RPMI7951 (cell line): ENCODE results near the gene CAPN5. TPM values are rescaled to one million over a fixed set of nuclear protein-coding genes. Genes with fewer than 3 reads are reported as not detected.

Source experiments
- DNase-seq: peaks from one replicate; pipeline ENCODE4 v3.0.0-alpha.2; 2012; ENCODE audit warnings: low read depth
- total RNA-seq: library from RNA; depleted of rRNA; stranded (reverse); fragments of >200 nt; shearing (Covaris generic); gene quantifications from 2 replicates; pipeline ENCODE4 v1.2.3, GENCODE V29; 2014

The CAPN5 gene
- total RNA-seq, 1 experiment from 2014 or later, result 12.4 TPM

GRCh38 chr11:77131560-77131959 is 64.8 kb downstream of the CAPN5 start:
- DNase-seq, result no peak

DNA sequence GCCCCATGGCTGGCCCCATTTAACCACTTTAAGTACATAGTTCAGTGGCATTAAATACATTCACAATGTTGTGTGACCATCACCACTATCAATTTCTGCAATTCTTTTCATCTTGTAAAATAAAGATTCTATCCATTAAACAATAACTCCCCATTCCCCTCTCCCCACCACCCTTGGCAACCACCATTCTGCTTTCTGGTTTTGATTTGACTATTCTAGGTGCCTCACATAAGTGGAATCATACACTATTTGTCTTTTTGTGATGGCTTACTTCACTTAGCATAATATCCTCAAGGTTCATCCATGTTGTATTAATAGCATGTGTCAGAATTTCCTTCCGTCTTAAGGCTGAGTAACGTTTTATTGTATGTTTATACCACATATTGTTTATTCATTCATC is 68.3 kb downstream of the CAPN5 start:
- no peak for DNase-seq

DNA sequence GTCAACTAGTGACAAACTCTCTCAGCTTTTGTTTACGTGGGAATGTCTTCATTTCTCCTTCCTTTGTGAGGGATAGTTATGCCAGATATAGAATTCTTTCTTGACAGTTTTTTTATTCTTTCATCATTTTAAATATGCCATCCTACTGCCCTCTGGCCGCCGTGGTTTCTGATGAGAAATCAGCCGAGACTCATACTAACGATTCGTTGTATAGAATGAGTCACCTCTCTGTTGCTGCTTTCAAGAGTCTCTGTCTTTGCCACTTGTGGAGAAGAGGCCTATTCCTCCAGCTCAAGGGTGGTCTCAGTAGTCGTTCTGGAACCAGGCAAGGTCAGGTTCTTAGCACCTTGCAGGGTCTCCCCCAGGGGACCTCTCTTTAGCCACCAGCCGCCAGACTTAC is 69.3 kb downstream of the CAPN5 start:
- DNase-seq, result peak; percentile 57

DNA sequence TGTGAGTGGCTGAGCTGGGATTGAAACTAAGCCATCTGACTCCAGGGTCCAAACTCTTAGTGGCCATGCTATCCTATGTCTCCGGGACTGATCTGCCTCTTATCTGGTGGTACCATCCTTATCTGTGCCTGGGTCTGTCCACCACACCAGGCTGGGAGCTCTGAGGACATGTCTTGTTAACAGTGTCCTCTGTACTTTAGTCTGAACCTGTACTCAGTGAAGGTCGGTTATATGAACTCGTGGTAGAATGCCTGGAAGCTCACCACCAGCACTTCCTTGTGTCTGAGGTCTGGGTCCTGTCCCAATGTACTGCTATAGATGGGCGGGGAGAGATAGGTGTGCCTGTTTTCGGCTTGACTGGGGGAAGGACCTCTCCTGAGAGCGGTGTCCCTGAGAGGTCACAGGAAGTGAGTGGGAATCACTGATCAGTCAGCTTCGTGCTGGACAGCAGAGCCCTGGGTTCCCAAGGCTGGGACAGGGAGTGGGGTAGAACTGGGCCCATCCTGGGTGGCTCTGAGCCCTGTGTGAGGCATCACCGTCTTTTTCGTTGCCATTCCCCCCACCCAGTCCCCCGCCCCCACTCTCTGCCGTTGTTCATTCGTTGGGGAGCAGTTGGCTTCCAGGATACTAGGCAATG is 70.1 kb downstream of the CAPN5 start:
- DNase-seq, result no peak

DNA sequence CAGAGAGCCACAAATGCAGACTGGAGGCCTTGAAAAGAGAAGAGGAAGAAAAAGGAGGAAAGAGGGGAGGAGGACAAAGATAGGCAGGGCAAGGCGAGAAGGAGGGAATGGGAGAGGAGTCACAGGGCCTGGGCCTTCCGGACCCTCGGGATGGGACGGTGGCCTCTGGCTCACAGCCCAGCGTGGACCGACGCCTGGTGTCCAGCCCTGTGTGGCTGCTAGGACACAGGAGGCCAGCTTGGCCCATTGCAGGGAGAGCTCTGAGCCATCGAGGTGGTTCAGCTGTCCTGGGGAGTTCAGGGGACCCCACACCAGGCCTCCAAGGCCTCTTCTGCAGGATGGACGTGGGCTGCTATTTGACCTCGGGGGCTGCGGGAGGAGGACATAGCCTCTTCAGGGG is 70.7 kb downstream of the CAPN5 start:
- no peak for DNase-seq

GRCh38 chr11:77138106-77138649 is 71.4 kb downstream of the CAPN5 start:
- DNase-seq, result no peak

DNA sequence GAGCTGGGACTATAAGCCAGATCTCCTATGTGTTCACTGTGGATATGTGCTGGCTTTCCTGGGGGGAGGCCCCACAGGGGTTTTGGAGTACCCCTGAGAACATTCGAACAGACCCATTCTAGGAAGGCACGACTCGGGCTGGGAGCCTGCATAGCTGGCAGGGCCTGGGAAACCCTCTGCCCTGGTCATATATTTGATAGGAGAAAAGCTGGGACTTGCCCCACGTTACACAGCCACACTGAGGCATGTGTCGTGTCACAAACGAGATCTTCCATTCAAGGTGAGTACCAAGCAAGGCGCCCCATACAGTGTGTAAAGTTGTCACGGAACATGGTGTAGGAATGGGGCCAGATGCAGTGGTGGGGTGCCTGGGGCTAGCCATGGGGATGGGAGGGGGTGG is 72.4 kb downstream of the CAPN5 start:
- DNase-seq, result no peak

DNA sequence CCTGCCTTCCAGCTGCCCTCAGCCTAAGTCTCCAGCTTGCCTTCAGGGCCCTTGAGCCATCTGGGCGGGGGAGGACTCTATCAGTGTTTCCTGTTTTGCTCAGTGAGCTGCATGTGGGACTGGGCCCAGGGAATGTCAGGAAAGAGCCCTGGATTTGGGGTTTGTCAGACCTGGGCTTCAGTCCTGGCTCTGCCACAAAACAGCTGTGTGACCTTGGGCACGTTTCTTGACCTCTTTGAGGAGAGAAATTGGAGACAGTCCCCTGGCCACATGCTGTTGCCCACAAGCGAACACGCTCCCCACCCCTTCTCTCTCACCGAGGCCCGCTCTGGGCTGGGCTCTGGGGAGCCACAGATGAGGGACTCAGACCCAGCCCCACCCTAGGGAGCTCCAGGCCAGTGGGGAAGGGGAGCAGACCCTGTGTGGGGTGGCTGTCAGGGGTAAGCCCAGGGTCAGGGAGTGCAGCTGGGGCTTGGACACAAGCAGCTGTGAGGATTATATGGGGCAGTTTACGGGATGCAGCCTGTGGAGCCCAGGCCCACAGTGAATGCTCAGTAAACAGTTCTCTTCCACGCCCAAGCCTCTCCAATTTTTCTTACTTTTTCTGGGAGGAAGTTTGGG is 73.6 kb downstream of the CAPN5 start:
- peak; percentile 89 for DNase-seq

GRCh38 chr11:77141034-77141433 is 74.3 kb downstream of the CAPN5 start:
- no peak for DNase-seq

GRCh38 chr11:77141475-77141874 is 74.7 kb downstream of the CAPN5 start:
- no peak for DNase-seq

GRCh38 chr11:77142091-77142975 is 75.6 kb downstream of the CAPN5 start:
- DNase-seq, result peak; percentile 42

DNA sequence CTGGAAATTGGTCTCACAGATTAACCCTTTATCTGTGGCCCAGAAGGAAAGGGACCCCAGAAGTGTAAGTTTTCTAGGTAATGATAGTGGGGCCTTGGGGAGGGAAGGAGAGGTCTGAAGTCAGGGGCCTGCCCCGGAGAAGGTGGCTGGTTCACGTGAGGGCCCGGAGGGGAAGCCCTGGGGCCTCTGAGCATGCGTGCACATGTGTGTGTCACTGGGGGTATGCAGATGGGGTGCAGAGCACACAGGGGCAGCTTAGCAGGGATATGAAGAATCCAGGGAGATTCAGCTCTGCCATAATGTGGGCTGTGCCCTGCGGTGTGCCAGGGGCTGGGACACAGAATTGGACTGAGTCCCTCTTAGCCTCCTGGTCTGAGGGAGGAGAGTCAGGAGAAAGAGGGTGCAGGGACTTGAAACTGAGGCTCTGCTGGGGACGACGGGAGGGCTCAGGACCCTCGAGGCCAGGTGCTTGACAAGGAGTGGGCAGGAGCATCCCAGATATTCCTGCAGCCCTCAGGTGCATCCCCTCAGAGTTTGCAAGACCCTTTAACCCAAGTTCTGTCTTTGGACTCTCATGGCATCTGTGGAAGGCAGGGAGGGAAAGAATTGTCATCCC is 76.7 kb downstream of the CAPN5 start:
- DNase-seq, result no peak

GRCh38 chr11:77144196-77144856 is 77.6 kb downstream of the CAPN5 start:
- no peak for DNase-seq

DNA sequence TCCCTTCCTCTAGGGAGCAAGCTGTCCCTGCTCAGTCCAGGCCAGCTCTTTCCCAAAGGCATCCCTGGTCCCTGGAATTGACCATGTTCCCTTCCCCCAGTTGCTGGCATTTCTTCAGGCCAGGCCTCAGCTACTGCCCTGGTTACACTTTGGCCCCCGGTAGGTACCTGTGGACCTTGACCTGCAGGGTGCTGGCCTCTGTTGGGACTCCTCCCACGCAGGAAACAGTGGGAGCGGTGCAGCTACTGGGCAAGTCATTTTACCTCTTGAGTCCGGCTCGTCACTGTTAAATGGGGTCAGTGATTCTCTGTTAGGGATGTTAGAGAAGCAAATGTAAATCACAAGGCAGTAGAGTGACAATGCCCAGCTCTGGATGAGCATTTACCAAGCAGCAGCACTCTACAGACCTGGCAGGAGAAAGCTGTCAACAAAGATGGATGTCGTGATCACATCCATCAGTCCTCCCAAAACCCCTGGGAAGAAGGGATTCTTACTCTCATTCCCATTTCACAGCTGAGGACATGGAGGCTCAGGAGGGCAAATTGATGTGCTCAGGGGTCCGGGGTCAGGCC is 78.2 kb downstream of the CAPN5 start:
- no peak for DNase-seq

GRCh38 chr11:77146261-77147035 is 79.7 kb downstream of the CAPN5 start:
- DNase-seq, result no peak

DNA sequence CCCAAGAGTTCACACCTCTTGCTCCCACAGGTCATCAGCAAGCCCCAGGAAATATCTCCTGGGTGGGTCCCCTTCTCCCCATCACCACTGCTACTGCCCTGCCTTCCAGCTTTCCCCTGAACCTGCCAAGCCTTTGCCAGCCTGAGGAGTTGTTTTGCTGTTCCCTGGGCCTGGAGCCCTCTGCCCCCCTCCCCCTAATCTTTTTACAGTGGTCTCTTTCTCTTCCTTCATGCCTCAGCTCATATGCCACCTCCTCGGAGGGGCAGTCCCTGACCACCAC is 80.2 kb downstream of the CAPN5 start:
- no peak for DNase-seq

DNA sequence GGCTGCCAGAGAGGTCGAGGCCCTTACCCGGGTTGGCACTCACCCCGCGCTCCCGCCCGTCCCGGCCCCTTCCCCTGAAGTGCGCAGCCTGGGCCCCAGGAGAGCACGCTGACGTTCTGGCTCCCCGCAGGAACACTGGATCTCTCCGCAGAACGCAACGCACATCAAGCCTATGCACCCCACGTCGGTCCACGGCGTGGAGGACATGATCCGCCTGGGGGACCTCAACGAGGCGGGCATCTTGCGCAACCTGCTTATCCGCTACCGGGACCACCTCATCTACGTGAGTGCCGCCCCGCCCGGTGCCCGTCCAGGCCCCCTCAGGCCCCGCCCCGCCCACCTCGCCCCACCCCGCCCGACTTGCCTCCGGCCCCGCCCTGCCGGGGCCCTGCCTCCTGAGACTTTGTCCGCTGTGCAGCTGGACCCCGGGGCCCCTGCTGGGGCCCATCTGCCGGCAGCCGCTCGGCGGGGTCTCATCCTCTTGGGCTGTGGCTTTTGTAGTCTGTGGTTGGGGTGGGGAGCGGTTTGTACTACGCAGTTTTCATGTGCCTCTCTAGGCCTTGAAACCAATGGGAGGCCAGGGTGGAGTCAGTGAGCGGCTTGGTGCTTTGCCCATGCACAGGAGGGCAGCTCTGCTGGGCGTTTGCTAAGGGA is 81.0 kb downstream of the CAPN5 start:
- DNase-seq, result peak; percentile 37

- no peak for DNase-seq
Observed at GRCh38 chr11:77148963-77149715, 82.4 kb downstream of the CAPN5 start.

- DNase-seq, result no peak
Observed at GRCh38 chr11:77149716-77150392, 83.1 kb downstream of the CAPN5 start.
